DND-41 (cell line): ENCODE data around the gene MPV17.

Experiments
- ATAC-seq: fragments of 200-7000 bp; cut with Tn5 transposase; 3 replicates; pipeline ENCODE4 v1.9.1; 2021; ENCODE audit warnings: low read depth; ENCODE audit not compliant: insufficient read depth
- DNase-seq: peaks from one replicate; pipeline ENCODE4 v3.0.0-alpha.2; 2020
- H2AFZ ChIP-seq: 2 replicates; pipeline ENCODE4 v1.6.0; 2012; ENCODE audit warnings: low read depth, low read length
- H3K27ac ChIP-seq: 2 replicates; pipeline ENCODE4 v1.5.1; 2012; ENCODE audit warnings: low read length, inconsistent platforms
- H3K27me3 ChIP-seq: fragments of 200-600 bp; sonication (generic); 2 replicates; pipeline ENCODE4 v1.6.0; 2012; ENCODE audit warnings: low read length, mild to moderate bottlenecking, inconsistent platforms; ENCODE audit not compliant: insufficient read depth, poor library complexity
- H3K36me3 ChIP-seq: 2 replicates; pipeline ENCODE4 v1.5.1; 2012; ENCODE audit warnings: low read length, inconsistent platforms; ENCODE audit not compliant: insufficient read depth
- H3K4me1 ChIP-seq: 2 replicates; pipeline ENCODE4 v1.5.1; 2012; ENCODE audit warnings: mild to moderate bottlenecking, low read length; ENCODE audit not compliant: insufficient read depth
- H3K4me2 ChIP-seq: 2 replicates; pipeline ENCODE4 v1.6.0; 2012; ENCODE audit warnings: mild to moderate bottlenecking, moderate library complexity, low read length, inconsistent platforms; ENCODE audit not compliant: insufficient read depth
- H3K4me3 ChIP-seq, 2 experiments: fragments of 200-600 bp in 1 of 2; shearing (Covaris generic) in 1 of 2; 2 replicates each; pipeline ENCODE4 v1.5.1; 2012 to 2016; ENCODE audit warnings: inconsistent platforms in 2 of 2, low read length in 2 of 2, mild to moderate bottlenecking in 2 of 2, low read depth in 1 of 2, moderate library complexity in 1 of 2
- H3K79me2 ChIP-seq: 2 replicates; pipeline ENCODE4 v1.6.0; 2012; ENCODE audit warnings: low read length, inconsistent platforms; ENCODE audit not compliant: insufficient read depth
- H3K9ac ChIP-seq: 2 replicates; pipeline ENCODE4 v1.6.0; 2012; ENCODE audit warnings: low read depth, mild to moderate bottlenecking, inconsistent platforms, low read length, moderate library complexity
- H3K9me3 ChIP-seq: 2 replicates; pipeline ENCODE4 v1.5.1; 2012; ENCODE audit warnings: low read length, moderate library complexity, mild to moderate bottlenecking, inconsistent platforms; ENCODE audit not compliant: insufficient read depth, severe bottlenecking
- H4K20me1 ChIP-seq: 2 replicates; pipeline ENCODE4 v1.6.0; 2012; ENCODE audit warnings: low read length; ENCODE audit not compliant: insufficient read depth
- EZH2 ChIP-seq: IDR thresholded peaks from 3 replicates; pipeline ENCODE4 v1.6.1; 2012; ENCODE audit warnings: borderline replicate concordance, low read depth, mild to moderate bottlenecking, moderate library complexity, low read length, inconsistent platforms; ENCODE audit not compliant: severe bottlenecking
- TF ChIP-seq, protein P1 (sequence below): IDR thresholded peaks from 2 replicates; pipeline ENCODE4 v1.5.1; 2012; ENCODE audit warnings: borderline replicate concordance, low read length, moderate library complexity, mild to moderate bottlenecking; ENCODE audit not compliant: poor library complexity, severe bottlenecking; ENCODE audit errors: extremely low read depth

MPV17 gene

DNA sequence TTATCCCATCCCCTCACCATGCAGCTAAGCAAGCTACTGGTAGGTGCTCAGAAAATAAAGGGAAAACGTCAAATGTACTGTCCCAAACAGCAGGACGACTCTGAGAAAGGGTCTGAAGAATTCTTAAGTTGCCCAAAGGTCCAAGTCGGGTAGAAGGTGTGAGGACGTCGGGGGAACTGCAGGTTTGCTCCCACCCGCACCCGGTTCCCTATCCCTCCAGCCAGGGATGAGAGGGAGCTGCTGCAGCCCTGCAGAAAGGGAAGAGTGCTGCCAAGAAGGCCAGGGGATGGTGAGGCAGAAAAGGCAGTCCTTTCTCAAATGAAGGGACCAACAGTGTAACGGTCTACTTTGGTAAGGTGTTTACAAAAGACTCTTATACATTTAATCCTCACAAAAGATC is 7.8 kb downstream of the MPV17 start:
- ATAC-seq (no peak), DNase-seq (no peak)
- Histone ChIP-seq H3K79me2 (no peaks in the 10 kb centered on the region), H3K27me3 (no peaks in the 10 kb centered on the region), H2AFZ (no peak overlapping the region), H3K4me2 (no peak overlapping the region), H3K4me3 (no peak overlapping the region), H3K9ac (no peak overlapping the region), H3K4me1 (no peaks in the 10 kb centered on the region), H3K9me3 (no peaks in the 10 kb centered on the region), H3K36me3 (peaks cover 20% of the 10 kb centered on the region), H3K27ac (no peak overlapping the region), H4K20me1 (no peaks in the 10 kb centered on the region; the same call in 1 of the 2 replicates)
- TF ChIP-seq, protein P1, sequence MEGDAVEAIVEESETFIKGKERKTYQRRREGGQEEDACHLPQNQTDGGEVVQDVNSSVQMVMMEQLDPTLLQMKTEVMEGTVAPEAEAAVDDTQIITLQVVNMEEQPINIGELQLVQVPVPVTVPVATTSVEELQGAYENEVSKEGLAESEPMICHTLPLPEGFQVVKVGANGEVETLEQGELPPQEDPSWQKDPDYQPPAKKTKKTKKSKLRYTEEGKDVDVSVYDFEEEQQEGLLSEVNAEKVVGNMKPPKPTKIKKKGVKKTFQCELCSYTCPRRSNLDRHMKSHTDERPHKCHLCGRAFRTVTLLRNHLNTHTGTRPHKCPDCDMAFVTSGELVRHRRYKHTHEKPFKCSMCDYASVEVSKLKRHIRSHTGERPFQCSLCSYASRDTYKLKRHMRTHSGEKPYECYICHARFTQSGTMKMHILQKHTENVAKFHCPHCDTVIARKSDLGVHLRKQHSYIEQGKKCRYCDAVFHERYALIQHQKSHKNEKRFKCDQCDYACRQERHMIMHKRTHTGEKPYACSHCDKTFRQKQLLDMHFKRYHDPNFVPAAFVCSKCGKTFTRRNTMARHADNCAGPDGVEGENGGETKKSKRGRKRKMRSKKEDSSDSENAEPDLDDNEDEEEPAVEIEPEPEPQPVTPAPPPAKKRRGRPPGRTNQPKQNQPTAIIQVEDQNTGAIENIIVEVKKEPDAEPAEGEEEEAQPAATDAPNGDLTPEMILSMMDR, result no peak
- no peak for TF ChIP-seq EZH2

DNA sequence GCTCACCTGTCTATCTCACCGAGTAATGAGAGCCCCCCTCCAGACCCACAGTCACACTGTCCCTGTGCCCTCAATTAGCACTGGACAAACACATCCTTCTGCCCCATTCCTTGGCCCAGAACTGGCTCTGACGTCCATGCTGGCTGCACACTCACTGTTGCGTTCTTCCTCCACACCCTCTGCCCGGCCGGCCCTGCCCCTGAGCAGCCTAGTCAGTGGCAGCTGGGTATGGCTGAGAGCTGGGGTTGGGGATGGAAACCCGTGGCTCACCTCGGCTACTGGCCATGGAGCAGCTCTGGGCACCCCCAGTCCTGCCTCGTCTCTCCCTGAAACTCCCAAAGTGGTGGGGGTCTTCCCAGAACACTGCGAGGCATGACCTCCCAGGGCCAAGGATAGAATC is 8.2 kb downstream of the MPV17 start:
- TF ChIP-seq, protein P1, result no peak
- TF ChIP-seq EZH2, result no peak
- Histone ChIP-seq H3K36me3 (peaks cover 22% of the 10 kb centered on the region), H3K4me3 (no peak overlapping the region), H2AFZ (no peak overlapping the region), H3K9me3 (no peaks in the 10 kb centered on the region), H3K4me1 (no peaks in the 10 kb centered on the region), H3K4me2 (no peak overlapping the region), H3K27ac (no peak overlapping the region), H3K27me3 (no peaks in the 10 kb centered on the region), H3K9ac (no peak overlapping the region), H4K20me1 (no peaks in the 10 kb centered on the region; the same call in none of the 2 replicates), H3K79me2 (no peaks in the 10 kb centered on the region)
- ATAC-seq, result no peak
- DNase-seq, result no peak

DNA sequence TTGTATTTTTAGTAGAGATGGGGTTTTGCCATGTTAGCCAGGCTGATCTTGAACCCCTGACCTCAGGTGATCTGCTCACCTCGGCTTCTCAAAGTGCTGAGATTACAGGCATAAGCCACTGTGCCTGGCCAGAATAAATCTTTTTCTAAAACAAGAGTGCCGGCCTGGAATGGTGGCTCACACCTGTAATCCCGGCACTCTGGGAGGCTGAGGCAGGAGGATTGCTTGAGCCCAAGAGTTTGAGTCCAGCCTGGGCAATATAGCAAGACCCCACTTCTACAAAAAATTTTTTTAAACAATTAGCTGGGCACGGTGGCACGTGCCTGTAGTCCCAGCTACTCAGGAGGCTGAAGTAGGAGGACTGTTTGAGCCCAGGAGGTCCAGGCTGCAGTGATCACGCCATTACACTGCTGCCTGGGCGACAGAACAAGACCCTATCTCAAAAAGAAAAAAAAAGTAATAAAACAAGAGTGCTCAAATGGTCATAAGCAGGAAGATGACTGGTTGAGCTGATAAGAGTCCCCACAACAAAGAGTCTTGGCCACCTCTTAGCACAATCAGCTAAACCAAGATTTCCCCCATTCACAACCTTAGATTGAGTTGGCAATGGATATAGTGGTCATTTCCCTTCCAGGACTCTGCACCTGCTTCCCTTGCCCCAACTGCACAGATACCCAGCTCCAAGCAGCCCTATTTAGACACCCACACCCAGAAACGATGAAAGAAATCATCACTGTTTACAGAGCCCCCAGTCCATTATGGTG is 8.8 kb downstream of the MPV17 start:
- Histone ChIP-seq H3K4me1 (no peaks in the 10 kb centered on the region), H3K9ac (no peak overlapping the region), H2AFZ (no peak overlapping the region), H3K36me3 (peaks cover 26% of the 10 kb centered on the region), H3K27me3 (no peaks in the 10 kb centered on the region), H3K4me3 (no peak overlapping the region), H3K4me2 (no peak overlapping the region), H3K27ac (no peak overlapping the region), H3K9me3 (no peaks in the 10 kb centered on the region), H4K20me1 (no peaks in the 10 kb centered on the region; the same call in none of the 2 replicates), H3K79me2 (no peaks in the 10 kb centered on the region)
- DNase-seq, result no peak
- no peak for ATAC-seq
- no peak for TF ChIP-seq EZH2
- TF ChIP-seq, protein P1, result no peak
